KMS-11 (cell line): ENCODE measurements around the gene GBX1.

Experiments
- H2AFZ ChIP-seq: fragments of 200-600 bp; sonication (generic); 2 replicates; pipeline ENCODE4 v1.6.1; 2016; ENCODE audit warnings: antibody characterized with exemption, mixed run types, low read depth
- H3K27ac ChIP-seq: fragments of 200-600 bp; sonication (generic); 2 replicates; pipeline ENCODE4 v1.6.1; 2016; ENCODE audit warnings: mild to moderate bottlenecking, mixed run types
- H3K27me3 ChIP-seq: fragments of 200-600 bp; sonication (generic); 2 replicates; pipeline ENCODE4 v1.6.1; 2017; ENCODE audit warnings: mild to moderate bottlenecking, low read depth, mixed run types, moderate library complexity; ENCODE audit not compliant: insufficient read depth
- H3K36me3 ChIP-seq: fragments of 200-600 bp; sonication (generic); 2 replicates; pipeline ENCODE4 v1.6.1; 2017; ENCODE audit warnings: mild to moderate bottlenecking, mixed run types; ENCODE audit not compliant: insufficient read depth
- H3K4me1 ChIP-seq: fragments of 200-600 bp; sonication (generic); 2 replicates; pipeline ENCODE4 v1.6.1; 2016; ENCODE audit warnings: mild to moderate bottlenecking, low read depth, mixed run types; ENCODE audit not compliant: poor library complexity, severe bottlenecking
- H3K4me2 ChIP-seq: fragments of 200-600 bp; sonication (generic); 2 replicates; pipeline ENCODE4 v1.7.0; 2016; ENCODE audit warnings: mild to moderate bottlenecking, mixed run types
- H3K4me3 ChIP-seq: fragments of 200-600 bp; sonication (generic); IDR thresholded peaks from 2 replicates; pipeline ENCODE4 v1.6.1; 2017; ENCODE audit warnings: low read depth, low read length, mixed read lengths; ENCODE audit not compliant: insufficient read depth
- H3K79me2 ChIP-seq: fragments of 200-600 bp; sonication (generic); 2 replicates; pipeline ENCODE4 v1.6.1; 2016; ENCODE audit warnings: low read depth, mixed run types; ENCODE audit not compliant: insufficient read depth
- H3K9ac ChIP-seq: fragments of 200-600 bp; sonication (generic); 2 replicates; pipeline ENCODE4 v1.6.1; 2016; ENCODE audit warnings: mild to moderate bottlenecking, mixed run types
- H4K20me1 ChIP-seq: fragments of 200-600 bp; sonication (generic); 2 replicates; pipeline ENCODE4 v1.6.1; 2016; ENCODE audit warnings: mild to moderate bottlenecking, mixed run types; ENCODE audit not compliant: insufficient read depth
- CTCF ChIP-seq: fragments of 200-600 bp; sonication (generic); conservative IDR thresholded peaks from 2 replicates; pipeline ENCODE4 v1.6.1; 2017; ENCODE audit warnings: low read depth, mild to moderate bottlenecking, antibody characterized with exemption, low read length, moderate library complexity, mixed read lengths

Gene GBX1

GRCh38 chr7:151128144-151128543, 39.4 kb downstream of the GBX1 start:
- Histone ChIP-seq H3K4me2 (no peak overlapping the region), H3K9ac (no peak overlapping the region), H3K4me3 (no peak overlapping the region), H3K27me3 (no peaks in the 10 kb centered on the region), H3K79me2 (no peaks in the 10 kb centered on the region), H2AFZ (no peak overlapping the region), H3K36me3 (peaks cover 6% of the 10 kb centered on the region; the same call in 1 of the 2 replicates), H4K20me1 (no peaks in the 10 kb centered on the region), H3K27ac (no peak overlapping the region), H3K4me1 (peaks cover 14% of the 10 kb centered on the region)
- no peak for TF ChIP-seq CTCF

- TF ChIP-seq CTCF, result no peak
- Histone ChIP-seq H3K27ac (no peak overlapping the region), H3K4me2 (no peak overlapping the region), H4K20me1 (no peaks in the 10 kb centered on the region), H2AFZ (no peak overlapping the region), H3K79me2 (no peaks in the 10 kb centered on the region), H3K36me3 (peaks cover 6% of the 10 kb centered on the region; the same call in 1 of the 2 replicates), H3K9ac (no peak overlapping the region), H3K4me3 (no peak overlapping the region), H3K4me1 (peaks cover 14% of the 10 kb centered on the region), H3K27me3 (no peaks in the 10 kb centered on the region)
Observed at GRCh38 chr7:151126491-151127137, 40.9 kb downstream of the GBX1 start.

- Histone ChIP-seq H3K79me2 (no peaks in the 10 kb centered on the region), H3K4me2 (no peak overlapping the region), H2AFZ (no peak overlapping the region), H4K20me1 (no peaks in the 10 kb centered on the region), H3K27me3 (no peaks in the 10 kb centered on the region), H3K9ac (no peak overlapping the region), H3K4me3 (no peak overlapping the region), H3K4me1 (peaks cover 14% of the 10 kb centered on the region), H3K27ac (no peak overlapping the region), H3K36me3 (peaks cover 6% of the 10 kb centered on the region; the same call in 1 of the 2 replicates)
- TF ChIP-seq CTCF, result no peak
Observed at GRCh38 chr7:151125846-151126481, 41.5 kb downstream of the GBX1 start.

- H3K36me3 ChIP-seq, result peaks cover 8% of the 10 kb centered on the region; the same call in 1 of the 2 replicates
- H3K9ac ChIP-seq, result no peak overlapping the region
- no peak for TF ChIP-seq CTCF
- no peaks in the 10 kb centered on the region for H4K20me1 ChIP-seq
- no peak overlapping the region for H3K4me3 ChIP-seq
- H3K27me3 ChIP-seq, result no peaks in the 10 kb centered on the region
- H3K4me1 ChIP-seq, result peaks cover 14% of the 10 kb centered on the region
- H2AFZ ChIP-seq, result no peak overlapping the region
- no peak overlapping the region for H3K27ac ChIP-seq
- H3K4me2 ChIP-seq, result no peak overlapping the region
- no peaks in the 10 kb centered on the region for H3K79me2 ChIP-seq
Observed at GRCh38 chr7:151125470-151125845, 42.0 kb downstream of the GBX1 start.
